DOHH2 (cell line): ENCODE results near the gene HCN2.

Experiments
- EZH2phosphoT487 ChIP-seq: fragments of 200-600 bp; sonication (generic); IDR thresholded peaks from 2 replicates; pipeline ENCODE4 v1.6.1; 2017; ENCODE audit warnings: borderline replicate concordance, mild to moderate bottlenecking, antibody characterized with exemption, low read length, moderate library complexity, mixed read lengths
- TF ChIP-seq, protein P1 (sequence below): fragments of 200-600 bp; sonication (generic); IDR thresholded peaks from one replicate; pipeline ENCODE4 v1.5.1; 2014; ENCODE audit warnings: antibody characterized with exemption, mild to moderate bottlenecking, low read depth, low read length; ENCODE audit not compliant: poor library complexity, severe bottlenecking

DNA sequence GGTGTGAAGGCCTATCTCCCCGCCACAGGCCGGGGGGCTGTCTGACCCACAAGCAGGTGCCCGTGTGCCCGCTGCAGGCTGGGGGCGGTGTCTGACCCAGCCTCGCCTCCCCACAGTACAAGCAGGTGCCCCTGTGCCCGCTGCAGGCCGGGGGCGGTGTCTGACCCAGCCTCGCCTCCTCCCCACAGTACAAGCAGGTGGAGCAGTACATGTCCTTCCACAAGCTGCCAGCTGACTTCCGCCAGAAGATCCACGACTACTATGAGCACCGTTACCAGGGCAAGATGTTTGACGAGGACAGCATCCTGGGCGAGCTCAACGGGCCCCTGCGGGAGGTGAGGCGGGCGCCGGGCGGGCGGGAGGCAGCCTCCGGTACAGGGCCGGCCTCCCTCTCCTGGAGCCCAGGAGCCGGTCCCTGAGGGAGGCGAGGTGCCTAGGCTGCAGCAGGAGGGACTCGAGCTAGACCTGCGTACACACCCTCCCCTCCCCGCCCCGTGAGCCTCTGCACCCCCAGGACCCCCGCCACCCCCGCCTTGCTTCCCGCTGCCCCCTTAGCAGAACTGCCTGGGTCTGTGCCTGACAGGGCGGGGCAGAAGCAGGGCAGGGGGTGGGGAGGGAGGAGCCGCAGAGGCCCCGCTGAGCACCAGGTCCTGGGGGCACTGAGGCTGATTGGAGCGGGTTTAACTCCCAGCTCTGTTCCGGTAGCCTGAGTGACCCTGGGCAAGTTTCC is 20.6 kb downstream of the HCN2 start:
- TF ChIP-seq, protein P1, sequence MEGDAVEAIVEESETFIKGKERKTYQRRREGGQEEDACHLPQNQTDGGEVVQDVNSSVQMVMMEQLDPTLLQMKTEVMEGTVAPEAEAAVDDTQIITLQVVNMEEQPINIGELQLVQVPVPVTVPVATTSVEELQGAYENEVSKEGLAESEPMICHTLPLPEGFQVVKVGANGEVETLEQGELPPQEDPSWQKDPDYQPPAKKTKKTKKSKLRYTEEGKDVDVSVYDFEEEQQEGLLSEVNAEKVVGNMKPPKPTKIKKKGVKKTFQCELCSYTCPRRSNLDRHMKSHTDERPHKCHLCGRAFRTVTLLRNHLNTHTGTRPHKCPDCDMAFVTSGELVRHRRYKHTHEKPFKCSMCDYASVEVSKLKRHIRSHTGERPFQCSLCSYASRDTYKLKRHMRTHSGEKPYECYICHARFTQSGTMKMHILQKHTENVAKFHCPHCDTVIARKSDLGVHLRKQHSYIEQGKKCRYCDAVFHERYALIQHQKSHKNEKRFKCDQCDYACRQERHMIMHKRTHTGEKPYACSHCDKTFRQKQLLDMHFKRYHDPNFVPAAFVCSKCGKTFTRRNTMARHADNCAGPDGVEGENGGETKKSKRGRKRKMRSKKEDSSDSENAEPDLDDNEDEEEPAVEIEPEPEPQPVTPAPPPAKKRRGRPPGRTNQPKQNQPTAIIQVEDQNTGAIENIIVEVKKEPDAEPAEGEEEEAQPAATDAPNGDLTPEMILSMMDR, result no peak
- no peak for TF ChIP-seq EZH2phosphoT487
